Measurements from ENCODE around the gene STAG2. TPM values are rescaled to one million over a fixed set of nuclear protein-coding genes. Genes with fewer than 3 reads are reported as not detected.
A peak's percentile ranks its signal among the peaks of the same experiment; 100 is the strongest.

The STAG2 gene
- total RNA-seq, 1 donor from 2014 or later: 72.7 TPM

DNA sequence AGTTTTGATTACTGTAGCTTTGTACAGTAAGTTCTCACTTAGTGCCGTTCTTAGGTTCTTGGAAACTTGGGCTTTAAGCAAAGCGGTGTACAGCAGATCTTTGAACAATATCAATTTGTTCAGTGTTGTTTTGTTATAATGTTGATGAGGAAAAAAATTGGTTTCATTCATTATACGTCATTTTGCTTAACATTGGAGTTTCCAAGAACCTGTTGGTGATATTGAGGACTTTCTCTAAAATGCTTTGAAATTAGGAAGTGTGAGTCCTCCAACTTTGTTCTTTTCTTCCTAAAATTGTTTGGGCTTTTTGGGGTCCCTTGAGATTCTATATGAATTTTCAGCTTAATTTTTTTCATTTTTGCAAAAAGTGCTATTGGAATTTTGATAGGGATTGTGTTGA lies 49.1 kb downstream of the STAG2 start:
- Mint-ChIP-seq H3K4me1 (ENCODE audit: unreplicated experiment) (peaks cover 27% of the 10 kb centered on the region), H3K27ac (ENCODE audit: unreplicated experiment) (peak overlapping the region; percentile 16), H3K9me3 (ENCODE audit: unreplicated experiment) (no peaks in the 10 kb centered on the region), H3K27me3 (ENCODE audit: unreplicated experiment) (no peaks in the 10 kb centered on the region), H3K36me3 (ENCODE audit: unreplicated experiment) (no peaks in the 10 kb centered on the region), H3K4me3 (ENCODE audit: unreplicated experiment) (no peak overlapping the region)
- DNase-seq (ENCODE audit: extremely low spot score, unreplicated experiment): no peak
- TF ChIP-seq, protein P1, sequence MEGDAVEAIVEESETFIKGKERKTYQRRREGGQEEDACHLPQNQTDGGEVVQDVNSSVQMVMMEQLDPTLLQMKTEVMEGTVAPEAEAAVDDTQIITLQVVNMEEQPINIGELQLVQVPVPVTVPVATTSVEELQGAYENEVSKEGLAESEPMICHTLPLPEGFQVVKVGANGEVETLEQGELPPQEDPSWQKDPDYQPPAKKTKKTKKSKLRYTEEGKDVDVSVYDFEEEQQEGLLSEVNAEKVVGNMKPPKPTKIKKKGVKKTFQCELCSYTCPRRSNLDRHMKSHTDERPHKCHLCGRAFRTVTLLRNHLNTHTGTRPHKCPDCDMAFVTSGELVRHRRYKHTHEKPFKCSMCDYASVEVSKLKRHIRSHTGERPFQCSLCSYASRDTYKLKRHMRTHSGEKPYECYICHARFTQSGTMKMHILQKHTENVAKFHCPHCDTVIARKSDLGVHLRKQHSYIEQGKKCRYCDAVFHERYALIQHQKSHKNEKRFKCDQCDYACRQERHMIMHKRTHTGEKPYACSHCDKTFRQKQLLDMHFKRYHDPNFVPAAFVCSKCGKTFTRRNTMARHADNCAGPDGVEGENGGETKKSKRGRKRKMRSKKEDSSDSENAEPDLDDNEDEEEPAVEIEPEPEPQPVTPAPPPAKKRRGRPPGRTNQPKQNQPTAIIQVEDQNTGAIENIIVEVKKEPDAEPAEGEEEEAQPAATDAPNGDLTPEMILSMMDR (IDR thresholded peaks at IDR 0.05): no peak

DNA sequence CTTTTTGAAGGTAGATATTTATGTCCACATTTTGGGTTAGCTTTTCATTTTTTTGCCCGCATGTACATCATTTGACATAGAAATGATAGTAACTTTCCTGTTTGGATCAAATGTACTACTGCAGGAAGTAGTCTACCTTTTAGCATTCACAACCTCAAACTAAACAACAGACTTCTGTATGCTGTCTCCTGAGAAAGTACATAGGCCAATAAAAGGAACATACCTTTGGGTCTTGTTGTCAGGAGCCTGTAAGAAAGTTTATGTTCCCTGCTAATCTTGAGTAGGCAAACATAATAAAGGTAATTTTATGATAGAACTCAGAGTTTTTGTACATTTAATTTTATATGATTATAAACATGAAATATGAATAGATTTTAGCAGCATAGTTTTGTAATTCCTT lies 54.2 kb downstream of the STAG2 start:
- TF ChIP-seq, protein P1 (IDR thresholded peaks at IDR 0.05): no peak
- no peaks in the 10 kb centered on the region for H3K36me3 Mint-ChIP-seq (ENCODE audit: unreplicated experiment)

DNA sequence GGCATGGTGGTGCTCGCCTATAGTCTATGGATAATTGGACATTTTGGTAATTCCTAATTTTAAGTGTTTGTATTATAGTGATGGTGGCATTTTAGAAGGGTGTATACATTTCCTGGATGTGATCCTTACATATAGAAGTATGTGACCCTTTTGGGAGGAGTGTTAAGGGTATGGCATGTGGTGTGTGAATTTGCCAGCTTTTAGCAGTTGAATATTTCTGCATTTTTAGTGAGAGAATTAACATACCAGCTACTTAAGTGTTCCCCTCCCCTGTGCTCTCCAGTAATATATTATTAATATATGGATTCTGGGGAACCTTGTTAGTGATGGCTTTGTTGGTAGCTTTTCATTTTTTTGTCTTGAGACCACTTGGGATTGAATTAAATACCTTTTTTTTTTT lies 55.3 kb downstream of the STAG2 start:
- Mint-ChIP-seq H3K4me1 (ENCODE audit: unreplicated experiment) (peaks cover 17% of the 10 kb centered on the region), H3K27ac (ENCODE audit: unreplicated experiment) (no peak overlapping the region), H3K4me3 (ENCODE audit: unreplicated experiment) (no peak overlapping the region), H3K27me3 (ENCODE audit: unreplicated experiment) (no peaks in the 10 kb centered on the region), H3K36me3 (ENCODE audit: unreplicated experiment) (no peaks in the 10 kb centered on the region), H3K9me3 (ENCODE audit: unreplicated experiment) (no peaks in the 10 kb centered on the region)
- TF ChIP-seq, protein P1 (IDR thresholded peaks at IDR 0.05): no peak
- no peak for DNase-seq (ENCODE audit: extremely low spot score, unreplicated experiment)

More for the DNA sequence above, 54.2 kb downstream of the STAG2 start:
- Mint-ChIP-seq H3K4me1 (ENCODE audit: unreplicated experiment) (peaks cover 18% of the 10 kb centered on the region), H3K9me3 (ENCODE audit: unreplicated experiment) (no peaks in the 10 kb centered on the region), H3K27me3 (ENCODE audit: unreplicated experiment) (no peaks in the 10 kb centered on the region), H3K27ac (ENCODE audit: unreplicated experiment) (no peak overlapping the region), H3K4me3 (ENCODE audit: unreplicated experiment) (no peak overlapping the region)
- no peak for DNase-seq (ENCODE audit: extremely low spot score, unreplicated experiment)

DNA sequence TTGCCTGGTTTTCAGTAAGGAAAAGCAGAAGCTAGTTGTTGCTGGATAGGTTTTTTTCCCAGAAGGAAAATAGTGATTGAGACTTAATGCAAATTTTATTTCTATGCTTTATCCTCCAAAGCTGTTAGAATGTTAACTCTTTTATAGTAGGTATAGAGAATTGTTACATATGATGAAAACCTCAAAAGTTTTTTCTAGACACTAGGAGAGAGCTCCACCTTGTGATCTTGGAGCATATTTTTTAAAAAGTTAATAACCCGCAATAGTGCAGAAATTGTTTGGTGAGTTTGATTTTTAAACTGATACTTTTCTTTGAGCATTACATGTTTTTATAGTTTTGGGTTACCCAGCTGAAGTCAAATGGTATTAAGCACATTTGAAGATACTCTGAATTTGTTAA lies 56.5 kb downstream of the STAG2 start:
- Mint-ChIP-seq H3K27me3 (ENCODE audit: unreplicated experiment) (no peaks in the 10 kb centered on the region), H3K4me3 (ENCODE audit: unreplicated experiment) (no peak overlapping the region), H3K27ac (ENCODE audit: unreplicated experiment) (no peak overlapping the region), H3K9me3 (ENCODE audit: unreplicated experiment) (no peaks in the 10 kb centered on the region), H3K36me3 (ENCODE audit: unreplicated experiment) (no peaks in the 10 kb centered on the region), H3K4me1 (ENCODE audit: unreplicated experiment) (peaks cover 17% of the 10 kb centered on the region)
- TF ChIP-seq, protein P1 (IDR thresholded peaks at IDR 0.05): peak; percentile 38
- no peak for DNase-seq (ENCODE audit: extremely low spot score, unreplicated experiment)

DNA sequence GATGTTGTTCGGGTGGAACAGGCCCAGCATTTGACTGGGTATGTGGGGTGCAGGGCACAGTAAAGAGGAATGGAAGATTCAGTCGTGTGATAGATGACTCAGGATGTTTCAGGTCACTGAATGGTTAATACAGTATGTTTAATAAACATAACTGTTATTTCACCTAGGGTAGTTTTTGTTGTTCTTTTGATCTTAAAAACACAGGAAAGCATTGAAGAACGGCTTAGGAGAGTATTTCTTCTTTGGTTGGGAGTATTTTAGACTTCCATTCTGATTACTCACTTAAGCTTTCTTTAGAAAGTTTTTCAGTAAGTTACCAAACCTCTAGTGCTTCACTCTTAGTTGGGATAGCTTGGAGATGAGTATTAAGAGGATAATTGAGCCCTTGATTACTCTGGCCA lies 62.3 kb downstream of the STAG2 start:
- TF ChIP-seq, protein P1 (IDR thresholded peaks at IDR 0.05): no peak
- no peak overlapping the region for H3K27ac Mint-ChIP-seq (ENCODE audit: unreplicated experiment)
- no peaks in the 10 kb centered on the region for H3K27me3 Mint-ChIP-seq (ENCODE audit: unreplicated experiment)
- peaks cover 7% of the 10 kb centered on the region for H3K4me1 Mint-ChIP-seq (ENCODE audit: unreplicated experiment)
- H3K4me3 Mint-ChIP-seq (ENCODE audit: unreplicated experiment): no peak overlapping the region
- DNase-seq (ENCODE audit: extremely low spot score, unreplicated experiment): no peak
- H3K9me3 Mint-ChIP-seq (ENCODE audit: unreplicated experiment): no peaks in the 10 kb centered on the region
- H3K36me3 Mint-ChIP-seq (ENCODE audit: unreplicated experiment): no peaks in the 10 kb centered on the region
